HepG2 (cell line): Measurements from ENCODE around the gene WNT2B. TPM values are rescaled to one million over a fixed set of nuclear protein-coding genes. Genes with fewer than 3 reads are reported as not detected.

Experiments
- ATAC-seq: fragments of 200-7000 bp; cut with Tn5 transposase; 3 replicates; pipeline ENCODE4 v1.9.1; 2020; ENCODE audit warnings: mild to moderate bottlenecking, moderate library complexity
- BruUV-seq: library from RNA; stranded (reverse); fragments of 400-500 nt; replicated peaks from 2 replicates; lab custom pipeline; 2021; lab: Mats Ljungman, UMichigan
- CTCF ChIA-PET: fragments of 300-600 bp; formaldehyde crosslinking; extraction: SDS; loops from one replicate; lab custom pipeline; 2021; ENCODE audit warnings: low total read pairs, inconsistent platforms, low intra/inter-chr PET ratio; lab: Yijun Ruan, JAX
- POLR2A ChIA-PET: fragments of 350-600 bp; sonication (Branson Sonifier 250); formaldehyde crosslinking; loops from one replicate; lab custom pipeline; 2020; ENCODE audit warnings: antibody characterized with exemption, inconsistent platforms; lab: Yijun Ruan, JAX
- DNase-seq: peaks from one replicate; pipeline ENCODE4 v3.0.0-alpha.2; 2015; ENCODE audit warnings: low spot score
- FAIRE-seq: peaks from 3 replicates; lab custom pipeline; 2011; peaks lifted over from hg19 to GRCh38; lab: Jason Lieb, UNC
- H2AFZ ChIP-seq: one replicate; pipeline ENCODE4 v1.6.1; 2011; ENCODE audit warnings: low read length, inconsistent platforms
- H3K27ac ChIP-seq: fragments of 300-600 bp; 3 replicates; pipeline ENCODE4 v1.8.0; 2011; ENCODE audit warnings: mixed run types, mild to moderate bottlenecking, mixed read lengths, low read length, inconsistent platforms; ENCODE audit not compliant: insufficient read depth; ENCODE audit errors: extremely low read length
- H3K27me3 ChIP-seq, 2 experiments: fragments of 200-600 bp in 1 of 2; 2 replicates in 1 of 2; 3 replicates in 1 of 2; pipeline versions ENCODE4 v1.6.0 to v1.8.0; 2011; ENCODE audit warnings: low read length in 2 of 2, mild to moderate bottlenecking in 2 of 2, moderate library complexity in 2 of 2, inconsistent platforms in 1 of 2; ENCODE audit not compliant: insufficient read depth in 2 of 2, control insufficient read depth in 1 of 2
- H3K36me3 ChIP-seq, 2 experiments: fragments of 200-600 bp in 1 of 2; replicated peaks in 1 of 2; 2 replicates in 1 of 2; 3 replicates in 1 of 2; pipeline versions ENCODE4 v1.5.1 to v1.8.0; 2011; ENCODE audit warnings: low read length in 2 of 2, inconsistent platforms in 1 of 2; ENCODE audit not compliant: insufficient read depth in 2 of 2, control insufficient read depth in 1 of 2
- H3K4me1 ChIP-seq: 2 replicates; pipeline ENCODE4 v1.5.1; 2012; ENCODE audit warnings: low read length, inconsistent platforms; ENCODE audit not compliant: insufficient read depth
- H3K4me2 ChIP-seq: 2 replicates; pipeline ENCODE4 v1.6.0; 2011; ENCODE audit warnings: low read depth, low read length, inconsistent platforms
- H3K4me3 ChIP-seq, 3 experiments: fragments of 200-600 bp in 1 of 3; sonication (generic), shearing (Covaris generic) in 1 of 3; replicated peaks in 1 of 3; 2 replicates each; pipeline ENCODE4 v1.5.1; 2011 to 2016; ENCODE audit warnings: low read length in 3 of 3, inconsistent platforms in 2 of 3, low read depth in 2 of 3, mild to moderate bottlenecking in 2 of 3, control low read depth in 1 of 3, mixed read lengths in 1 of 3; ENCODE audit not compliant: insufficient read depth in 1 of 3
- H3K79me2 ChIP-seq: one replicate; pipeline ENCODE4 v1.6.1; 2011; ENCODE audit warnings: low read length, inconsistent platforms; ENCODE audit not compliant: insufficient read depth
- H3K9ac ChIP-seq: 2 replicates; pipeline ENCODE4 v1.6.0; 2011; ENCODE audit warnings: mild to moderate bottlenecking, low read depth, low read length, inconsistent platforms; ENCODE audit not compliant: insufficient read depth
- H3K9me3 ChIP-seq: 2 replicates; pipeline ENCODE4 v1.5.1; 2012; ENCODE audit warnings: mild to moderate bottlenecking, low read length
- H4K20me1 ChIP-seq: 2 replicates; pipeline ENCODE4 v1.6.0; 2011; ENCODE audit warnings: inconsistent platforms, mild to moderate bottlenecking, low read length, moderate library complexity; ENCODE audit not compliant: insufficient read depth
- ARID2 ChIP-seq: sonication (generic); formaldehyde crosslinking; IDR thresholded peaks from 2 replicates; pipeline ENCODE4 v1.8.1; 2022; ENCODE audit warnings: mild to moderate bottlenecking, missing genetic modification reagents, borderline replicate concordance
- CBFB ChIP-seq: sonication (generic); formaldehyde crosslinking; IDR thresholded peaks from 2 replicates; pipeline ENCODE4 v1.4.0; 2020; ENCODE audit warnings: missing genetic modification reagents
- CC2D1A ChIP-seq: sonication (generic); formaldehyde crosslinking; IDR thresholded peaks from 2 replicates; pipeline ENCODE4 v1.8.1; 2023; ENCODE audit warnings: mild to moderate bottlenecking, missing genetic modification reagents
- FOXC1 ChIP-seq: sonication (generic); formaldehyde crosslinking; IDR thresholded peaks from 2 replicates; pipeline ENCODE4 v1.8.0; 2022; ENCODE audit warnings: mild to moderate bottlenecking, missing genetic modification reagents, borderline replicate concordance
- HIVEP1 ChIP-seq: sonication (generic); formaldehyde crosslinking; IDR thresholded peaks from 2 replicates; pipeline ENCODE4 v1.4.0; 2020; ENCODE audit warnings: mild to moderate bottlenecking, missing genetic modification reagents
- KLF11 ChIP-seq: IDR thresholded peaks from 2 replicates; pipeline ENCODE4 v1.6.1; 2016; ENCODE audit warnings: missing compliant biosample characterization
- MBNL3 ChIP-seq: fragments of 250-450 bp; sonication (Bioruptor Pico); conservative IDR thresholded peaks from 2 replicates; pipeline ENCODE4 v1.8.0; 2022; ENCODE audit warnings: mild to moderate bottlenecking, inconsistent platforms
- MXD1 ChIP-seq: sonication (generic); formaldehyde crosslinking; IDR thresholded peaks from 2 replicates; pipeline ENCODE4 v1.4.0; 2020; ENCODE audit warnings: mild to moderate bottlenecking, missing genetic modification reagents
- NCOR1 ChIP-seq: fragments of 200-600 bp; sonication (generic); IDR thresholded peaks from 2 replicates; pipeline ENCODE4 v1.7.0; 2017; ENCODE audit warnings: antibody characterized with exemption, low read length, borderline replicate concordance
- POLR2G ChIP-seq: fragments of 200-400 bp; formaldehyde crosslinking; IDR thresholded peaks from 2 replicates; pipeline ENCODE4 v1.6.1; 2018; ENCODE audit warnings: mild to moderate bottlenecking, low read depth, low read length, moderate library complexity
- RORA ChIP-seq: sonication (generic); formaldehyde crosslinking; IDR thresholded peaks from 2 replicates; pipeline ENCODE4 v1.5.0; 2020; ENCODE audit warnings: mild to moderate bottlenecking, missing genetic modification reagents, moderate library complexity
- STAT5B ChIP-seq: sonication (generic); formaldehyde crosslinking; IDR thresholded peaks from 2 replicates; pipeline ENCODE4 v1.4.0; 2020; ENCODE audit warnings: missing genetic modification reagents
- YEATS4 ChIP-seq: sonication (generic); formaldehyde crosslinking; IDR thresholded peaks from 2 replicates; pipeline ENCODE4 v1.4.0; 2020; ENCODE audit warnings: missing genetic modification reagents, borderline replicate concordance
- ZBTB46 ChIP-seq: sonication (generic); formaldehyde crosslinking; IDR thresholded peaks from 2 replicates; pipeline ENCODE4 v1.4.0; 2020; ENCODE audit warnings: mild to moderate bottlenecking, missing genetic modification reagents, borderline replicate concordance
- ZNF20 ChIP-seq: sonication (generic); formaldehyde crosslinking; IDR thresholded peaks from 2 replicates; pipeline ENCODE4 v1.4.0; 2020; ENCODE audit warnings: mild to moderate bottlenecking, moderate library complexity, missing genetic modification reagents
- ZNF329 ChIP-seq: sonication (generic); formaldehyde crosslinking; IDR thresholded peaks from 2 replicates; pipeline ENCODE4 v1.9.0; 2021; ENCODE audit warnings: low read depth, mild to moderate bottlenecking, missing genetic modification reagents
- ZNF367 ChIP-seq: sonication (generic); formaldehyde crosslinking; IDR thresholded peaks from 2 replicates; pipeline ENCODE4 v1.4.0; 2020; ENCODE audit warnings: missing genetic modification reagents, borderline replicate concordance
- ZNF446 ChIP-seq: sonication (generic); formaldehyde crosslinking; IDR thresholded peaks from 2 replicates; pipeline ENCODE4 v1.5.0; 2020; ENCODE audit warnings: mild to moderate bottlenecking, missing genetic modification reagents
- ZNF660 ChIP-seq: sonication (generic); formaldehyde crosslinking; IDR thresholded peaks from 2 replicates; pipeline ENCODE4 v1.5.1; 2020; ENCODE audit warnings: mild to moderate bottlenecking, low read depth, missing genetic modification reagents, borderline replicate concordance
- ZXDC ChIP-seq: sonication (generic); formaldehyde crosslinking; IDR thresholded peaks from 2 replicates; pipeline ENCODE4 v1.5.0; 2020; ENCODE audit warnings: mild to moderate bottlenecking, missing genetic modification reagents
- in situ Hi-C: cut with HindIII; loops from 2 replicates; pipeline ENCODE4 v1.10.0; 2017; ENCODE audit warnings: low pct_unique_long_range_greater_than_20kb; ENCODE audit not compliant: extremely low pct_ligation_motif_present
- intact Hi-C: fragments of 100-400 bp; cut with micrococcal nuclease; formaldehyde crosslinking; loops from one replicate; pipeline ENCODE4 v1.10.0; 2022; ENCODE audit not compliant: unreplicated experiment
- polyA plus RNA-seq, 8 experiments: library from polyadenylated mRNA; depleted of rRNA in 3 of 8; stranded (reverse) in 7 of 8; unstranded in 1 of 8; fragments of >200 nt; fragmentation: Illumina TruSeq in 4 of 8; extraction: Trizol in 4 of 8; gene quantifications; 2 replicates each; pipeline versions ENCODE4 v1.2.1 to v1.2.3, GENCODE V29; 2011 to 2016; ENCODE audit warnings: low read depth in 4 of 8, missing spikeins in 1 of 8, mixed read lengths in 1 of 8; ENCODE audit not compliant: insufficient read depth in 1 of 8
- total RNA-seq, 5 experiments: library from RNA; depleted of rRNA; stranded (reverse); fragments of >200 nt; fragmentation: Illumina TruSeq; extraction: Trizol; gene quantifications; 2 replicates each; pipeline ENCODE4 v1.2.3, GENCODE V29; 2016; ENCODE audit warnings: low read depth in 1 of 5

Gene WNT2B
- total and polyA plus RNA-seq, 2 of the 13 experiments (the other 11 are each of a cell fraction or from before 2014, with no cell fraction given), result 0.11 to 0.32 TPM

GRCh38 chr1:112563341-112563740 is 54.6 kb downstream of the WNT2B start:
- in situ Hi-C loops (no loop called here), intact Hi-C loops (no loop called here)
- Histone ChIP-seq H3K9me3 (no peaks in the 10 kb centered on the region), H3K4me2 (no peak overlapping the region), H3K27me3 (no peaks in the 10 kb centered on the region), H3K4me1 (no peaks in the 10 kb centered on the region), H2AFZ (no peak overlapping the region), H3K36me3 (no peaks in the 10 kb centered on the region), H3K79me2 (no peaks in the 10 kb centered on the region), H3K27ac (no peak overlapping the region), H4K20me1 (no peaks in the 10 kb centered on the region), H3K4me3 (no peak overlapping the region), H3K9ac (no peak overlapping the region)
- POLR2A ChIA-PET, result no interaction called here
- TF ChIP-seq ZNF329 (CRISPR knock-in tag), result no peak
- TF ChIP-seq NCOR1, result no peak
- TF ChIP-seq FOXC1 (CRISPR knock-in tag), result no peak
- no peak for TF ChIP-seq CC2D1A (CRISPR knock-in tag)
- no peak for TF ChIP-seq KLF11
- no peak for TF ChIP-seq ZNF660 (CRISPR knock-in tag)
- no peak for TF ChIP-seq RORA
- TF ChIP-seq ZNF446 (CRISPR knock-in tag), result no peak
- TF ChIP-seq ARID2 (CRISPR knock-in tag), result no peak
- no peak for TF ChIP-seq CBFB (CRISPR knock-in tag)
- TF ChIP-seq STAT5B, result no peak
- no peak for TF ChIP-seq MXD1 (CRISPR knock-in tag)
- TF ChIP-seq YEATS4 (CRISPR knock-in tag), result no peak
- TF ChIP-seq POLR2G, result no peak
- TF ChIP-seq HIVEP1 (CRISPR knock-in tag), result no peak
- TF ChIP-seq ZBTB46, result no peak
- TF ChIP-seq MBNL3 (CRISPR knock-in tag), result no peak
- TF ChIP-seq ZNF20 (CRISPR knock-in tag), result no peak
- no peak for TF ChIP-seq ZXDC (CRISPR knock-in tag)
- TF ChIP-seq ZNF367 (CRISPR knock-in tag), result no peak
- ATAC-seq, result no peak
- BruUV-seq, result no TSS peak
- DNase-seq, result no peak
- CTCF ChIA-PET, result no interaction called here
- FAIRE-seq, result no peak
